ENCODE data around the gene NYNRIN.

Gene NYNRIN

GRCh38 chr14:24459331-24459730, 60.5 kb downstream of the NYNRIN start:
- DNase-seq, result peak; percentile 21

DNA sequence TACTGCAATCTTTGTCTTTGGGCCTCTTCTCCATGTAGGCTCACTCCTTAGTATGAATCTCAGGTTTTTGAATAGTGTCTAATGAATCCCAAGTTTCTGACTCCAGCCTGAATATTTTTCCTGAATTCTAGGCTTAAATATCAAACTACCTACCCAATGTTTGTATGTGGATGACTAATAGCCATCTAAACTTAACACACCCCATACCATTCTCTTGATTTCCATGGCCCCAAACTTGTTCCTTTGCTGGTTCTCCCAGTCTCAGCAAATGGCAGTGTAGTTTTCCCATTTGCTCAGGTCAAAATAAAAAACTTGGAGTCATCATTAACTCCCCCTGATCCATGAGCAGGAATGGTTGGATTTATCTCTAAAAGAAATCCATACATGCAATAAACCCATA, 62.5 kb downstream of the NYNRIN start:
- no peak for DNase-seq

- no peak for DNase-seq
Observed at GRCh38 chr14:24463017-24463883, 64.4 kb downstream of the NYNRIN start.

- peak; percentile 72 for DNase-seq
Observed at GRCh38 chr14:24463884-24464785, 65.3 kb downstream of the NYNRIN start.

GRCh38 chr14:24465368-24465767, 66.6 kb downstream of the NYNRIN start:
- DNase-seq, result no peak

DNA sequence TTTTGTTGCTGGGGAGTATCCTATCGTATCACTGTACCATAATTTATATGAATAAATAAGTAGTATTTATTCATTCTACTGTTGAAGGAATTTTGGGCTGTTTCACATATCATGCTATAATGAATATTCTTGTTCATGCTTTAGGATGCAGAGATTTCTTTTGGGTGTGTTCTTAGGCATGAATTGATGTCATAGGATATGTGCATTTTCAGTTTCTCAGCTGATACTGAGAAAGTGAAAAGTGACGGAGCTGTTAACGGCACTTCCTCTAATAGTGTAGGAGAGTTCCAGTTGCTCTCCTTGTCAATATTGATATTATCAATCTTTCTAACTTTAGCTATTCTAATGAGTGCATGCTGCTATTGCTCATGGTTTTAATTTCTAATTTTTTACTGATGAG, 67.0 kb downstream of the NYNRIN start:
- no peak for DNase-seq

Data from NCI-H2029 treated with DMSO at 0.1 percent for 48 hours (cell line).